ENCODE results near the gene GAPDHS. TPM values are rescaled to one million over a fixed set of nuclear protein-coding genes. Genes with fewer than 3 reads are reported as not detected.
A peak's percentile ranks its signal among the peaks of the same experiment; 100 is the strongest.

The GAPDHS gene
- polyA plus RNA-seq, 1 of the 3 experiments (the other 2 are of a cell fraction): not detected

- peak; percentile 83 for DNase-seq
- Histone ChIP-seq H3K4me1 (ENCODE audit: control insufficient read depth in 1 of 2, insufficient read depth in 2 of 2, low read depth in 1 of 2, low read length in 1 of 2) (peaks cover 5 to 16% of the 10 kb centered on the region in 2 experiments; a peak in 2 of 4 replicates), H3K4me3 (ENCODE audit: low read depth in 2 of 2, low read length in 1 of 2) (no peak overlapping the region), H3K4me2 (no peak overlapping the region), H3K27ac (ENCODE audit: low read depth in 2 of 2, low read length in 1 of 2) (no peak overlapping the region), H3K36me3 (replicated peaks in 1 of 2; ENCODE audit: control insufficient read depth in 1 of 2, insufficient read depth in 2 of 2, low read length in 1 of 2) (peaks cover 0 to 12% of the 10 kb centered on the region in 2 experiments), H3K27me3 (ENCODE audit: insufficient read depth) (no peaks in the 10 kb centered on the region), H3F3A (replicated peaks; ENCODE audit: insufficient read depth) (no peaks in the 10 kb centered on the region), H3K9me2 (no peaks in the 10 kb centered on the region), H3K9me3 (no peaks in the 10 kb centered on the region), H4K20me1 (ENCODE audit: insufficient read depth) (peaks cover 5% of the 10 kb centered on the region; the same call in 1 of the 2 replicates), H3K79me2 (ENCODE audit: insufficient read depth) (peaks cover 26% of the 10 kb centered on the region), H2AFZ (ENCODE audit: low read depth) (no peak overlapping the region), H3K9ac (no peak overlapping the region)
- ChIA-PET POLR2A (no interaction called here), CTCF (interaction anchor here (0.6 to 4.1 kb wide), 29 partner anchors 9 to 196 kb away, joined by 3 to 20 read pairs (median 4); partner anchors contain the start of genes ATP4A, FFAR2, HAUS5 and ZBTB32)
- 26% methylated on average over 6 of the region's 6 CpGs for WGBS (ENCODE audit: low lambda C conversion rate)
- TF ChIP-seq RAD21 (IDR thresholded peaks at IDR 0.05; ENCODE audit: low read length): peak; percentile 68
- TF ChIP-seq EZH2phosphoT487 (IDR thresholded peaks at IDR 0.05; ENCODE audit: borderline replicate concordance, low read depth): no peak
- TF ChIP-seq SMC3 (IDR thresholded peaks at IDR 0.05; ENCODE audit: low read depth, low read length): peak; percentile 55
- TF ChIP-seq, protein P1, sequence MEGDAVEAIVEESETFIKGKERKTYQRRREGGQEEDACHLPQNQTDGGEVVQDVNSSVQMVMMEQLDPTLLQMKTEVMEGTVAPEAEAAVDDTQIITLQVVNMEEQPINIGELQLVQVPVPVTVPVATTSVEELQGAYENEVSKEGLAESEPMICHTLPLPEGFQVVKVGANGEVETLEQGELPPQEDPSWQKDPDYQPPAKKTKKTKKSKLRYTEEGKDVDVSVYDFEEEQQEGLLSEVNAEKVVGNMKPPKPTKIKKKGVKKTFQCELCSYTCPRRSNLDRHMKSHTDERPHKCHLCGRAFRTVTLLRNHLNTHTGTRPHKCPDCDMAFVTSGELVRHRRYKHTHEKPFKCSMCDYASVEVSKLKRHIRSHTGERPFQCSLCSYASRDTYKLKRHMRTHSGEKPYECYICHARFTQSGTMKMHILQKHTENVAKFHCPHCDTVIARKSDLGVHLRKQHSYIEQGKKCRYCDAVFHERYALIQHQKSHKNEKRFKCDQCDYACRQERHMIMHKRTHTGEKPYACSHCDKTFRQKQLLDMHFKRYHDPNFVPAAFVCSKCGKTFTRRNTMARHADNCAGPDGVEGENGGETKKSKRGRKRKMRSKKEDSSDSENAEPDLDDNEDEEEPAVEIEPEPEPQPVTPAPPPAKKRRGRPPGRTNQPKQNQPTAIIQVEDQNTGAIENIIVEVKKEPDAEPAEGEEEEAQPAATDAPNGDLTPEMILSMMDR (IDR thresholded peaks at IDR 0.05): peak; percentile 81
- no peak for TF ChIP-seq PBX3 (IDR thresholded peaks at IDR 0.05)
- no peak for TF ChIP-seq TEAD4 (IDR thresholded peaks at IDR 0.05; ENCODE audit: borderline replicate concordance, insufficient read depth)
- no peak for TF ChIP-seq ELF1 (IDR thresholded peaks at IDR 0.05)
- TF ChIP-seq JUND (IDR thresholded peaks at IDR 0.05): no peak
Measured at GRCh38 chr19:35549174-35549788, 16.0 kb downstream of the GAPDHS start.

GRCh38 chr19:35549879-35550523 lies 16.7 kb downstream of the GAPDHS start:
- Histone ChIP-seq H3K4me2 (no peak overlapping the region), H3F3A (replicated peaks; ENCODE audit: insufficient read depth) (no peaks in the 10 kb centered on the region), H3K27me3 (ENCODE audit: insufficient read depth) (no peaks in the 10 kb centered on the region; the same call in 1 of the 2 replicates), H2AFZ (ENCODE audit: low read depth) (no peak overlapping the region), H3K36me3 (replicated peaks in 1 of 2; ENCODE audit: control insufficient read depth in 1 of 2, insufficient read depth in 2 of 2, low read length in 1 of 2) (peaks cover 0 to 12% of the 10 kb centered on the region in 2 experiments), H3K4me1 (ENCODE audit: control insufficient read depth in 1 of 2, insufficient read depth in 2 of 2, low read depth in 1 of 2, low read length in 1 of 2) (peaks cover 5 to 12% of the 10 kb centered on the region in 2 experiments; a peak in 1 of 4 replicates), H4K20me1 (ENCODE audit: insufficient read depth) (peaks cover 5% of the 10 kb centered on the region; the same call in 1 of the 2 replicates), H3K9me2 (no peaks in the 10 kb centered on the region), H3K9me3 (no peaks in the 10 kb centered on the region), H3K9ac (no peak overlapping the region), H3K4me3 (ENCODE audit: low read depth in 2 of 2, low read length in 1 of 2) (no peak overlapping the region), H3K79me2 (ENCODE audit: insufficient read depth) (peaks cover 18% of the 10 kb centered on the region), H3K27ac (ENCODE audit: low read depth in 2 of 2, low read length in 1 of 2) (no peak overlapping the region)
- ChIA-PET POLR2A (no interaction called here), CTCF (interaction anchor here (0.6 to 4.1 kb wide), 16 partner anchors 8 to 197 kb away, joined by 3 to 20 read pairs (median 4); partner anchors contain the start of genes ATP4A, HAUS5 and ZBTB32)
- no peak for DNase-seq
- 90% methylated on average over 10 of the region's 15 CpGs for WGBS (ENCODE audit: low lambda C conversion rate)
- TF ChIP-seq FOXJ3 (CRISPR knock-in tag; IDR thresholded peaks at IDR 0.05): no peak
- no peak for TF ChIP-seq MXI1 (IDR thresholded peaks at IDR 0.05; ENCODE audit: low read depth, low read length)
- no peak for TF ChIP-seq USF1 (IDR thresholded peaks at IDR 0.05; ENCODE audit: borderline replicate concordance, low read depth)
- TF ChIP-seq SIN3A (IDR thresholded peaks at IDR 0.05; ENCODE audit: borderline replicate concordance, low read depth, low read length): no peak
- TF ChIP-seq JUND (IDR thresholded peaks at IDR 0.05): no peak
- TF ChIP-seq RAD21 (IDR thresholded peaks at IDR 0.05; ENCODE audit: low read length): no peak
- no peak for TF ChIP-seq IRF3 (IDR thresholded peaks at IDR 0.05; ENCODE audit: low read depth, low read length)
- no peak for TF ChIP-seq TCF12 (IDR thresholded peaks at IDR 0.05)
- no peak for TF ChIP-seq RCOR1 (IDR thresholded peaks at IDR 0.05; ENCODE audit: low read length)
- no peak for TF ChIP-seq RXRA (IDR thresholded peaks at IDR 0.05; ENCODE audit: borderline replicate concordance, low read depth)
- TF ChIP-seq EP300 (IDR thresholded peaks at IDR 0.05; ENCODE audit: borderline replicate concordance in 1 of 2, low read depth in 1 of 2, low read length in 1 of 2): no peak
- TF ChIP-seq GATA2 (CRISPR knock-in tag; IDR thresholded peaks at IDR 0.05): no peak
- TF ChIP-seq, protein P2, sequence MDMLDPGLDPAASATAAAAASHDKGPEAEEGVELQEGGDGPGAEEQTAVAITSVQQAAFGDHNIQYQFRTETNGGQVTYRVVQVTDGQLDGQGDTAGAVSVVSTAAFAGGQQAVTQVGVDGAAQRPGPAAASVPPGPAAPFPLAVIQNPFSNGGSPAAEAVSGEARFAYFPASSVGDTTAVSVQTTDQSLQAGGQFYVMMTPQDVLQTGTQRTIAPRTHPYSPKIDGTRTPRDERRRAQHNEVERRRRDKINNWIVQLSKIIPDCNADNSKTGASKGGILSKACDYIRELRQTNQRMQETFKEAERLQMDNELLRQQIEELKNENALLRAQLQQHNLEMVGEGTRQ (IDR thresholded peaks at IDR 0.05; ENCODE audit: borderline replicate concordance, low read depth, low read length): no peak
